Cardiac muscle cell (in vitro differentiated cells and primary cell): ENCODE results near the gene LYPD5. TPM values are rescaled to one million over a fixed set of nuclear protein-coding genes. Genes with fewer than 3 reads are reported as not detected.

Source experiments
- DNase-seq, 2 donors: peaks; one replicate each; pipeline versions ENCODE4 v3.0.0 to v3.0.0-alpha.2; 2010 to 2017; ENCODE audit warnings: low read depth in 1 of 2, low spot score in 1 of 2
- H3K27ac ChIP-seq: fragments of 200-600 bp; sonication (generic); 2 replicates; pipeline ENCODE4 v1.5.1; 2016
- H3K27me3 ChIP-seq: fragments of 200-600 bp; sonication (generic); 2 replicates; pipeline ENCODE4 v1.6.0; 2016; ENCODE audit warnings: control low read depth
- H3K36me3 ChIP-seq: fragments of 200-600 bp; sonication (generic); 2 replicates; pipeline ENCODE4 v1.5.1; 2016; ENCODE audit warnings: control low read depth
- H3K4me1 ChIP-seq: fragments of 200-600 bp; sonication (generic); 2 replicates; pipeline ENCODE4 v1.8.1; 2017; ENCODE audit warnings: low read depth, mild to moderate bottlenecking, mixed run types
- H3K4me3 ChIP-seq: fragments of 200-600 bp; sonication (generic); 2 replicates; pipeline ENCODE4 v1.5.1; 2016; ENCODE audit warnings: mild to moderate bottlenecking
- H3K9me3 ChIP-seq: fragments of 200-600 bp; sonication (generic); 2 replicates; pipeline ENCODE4 v1.5.1; 2017; ENCODE audit warnings: low read depth, mild to moderate bottlenecking, control low read depth
- CTCF ChIP-seq: IDR thresholded peaks from 2 replicates; pipeline ENCODE4 v1.5.1; 2012; ENCODE audit warnings: low read depth, mild to moderate bottlenecking, low read length
- polyA plus RNA-seq: library from polyadenylated mRNA; unstranded; fragments of >200 nt; fragmentation: Nextera tagmentation; extraction: Ambion mirVana; gene quantifications from 2 replicates; pipeline ENCODE4 v1.2.1, GENCODE V29; 2016
- total RNA-seq: library from RNA; depleted of rRNA; stranded (reverse); fragments of >200 nt; gene quantifications from 2 replicates; pipeline ENCODE4 v1.2.3, GENCODE V29; 2016

LYPD5 gene
- total and polyA plus RNA-seq, 2 experiments from 2014 or later, result 0.56 TPM; not detected in 1

- peak; percentile 66 to 73 for DNase-seq
Measured at GRCh38 chr19:43789029-43789428, 13.2 kb downstream of the LYPD5 start.

GRCh38 chr19:43786665-43787064 is 15.6 kb downstream of the LYPD5 start:
- H3K4me3 ChIP-seq, result no peak overlapping the region
- no peak for DNase-seq
- TF ChIP-seq CTCF, result no peak
- no peaks in the 10 kb centered on the region for H3K4me1 ChIP-seq
- no peak overlapping the region for H3K27ac ChIP-seq
- no peaks in the 10 kb centered on the region for H3K36me3 ChIP-seq
- H3K9me3 ChIP-seq, result no peaks in the 10 kb centered on the region
- H3K27me3 ChIP-seq, result peaks cover 2% of the 10 kb centered on the region

More at GRCh38 chr19:43789029-43789428, 13.2 kb downstream of the LYPD5 start:
- Histone ChIP-seq H3K36me3 (no peaks in the 10 kb centered on the region), H3K27ac (no peak overlapping the region), H3K9me3 (no peaks in the 10 kb centered on the region), H3K27me3 (peaks cover 12% of the 10 kb centered on the region), H3K4me1 (no peaks in the 10 kb centered on the region), H3K4me3 (no peak overlapping the region)
- no peak for TF ChIP-seq CTCF

GRCh38 chr19:43784981-43785808 is 17.1 kb downstream of the LYPD5 start:
- H3K9me3 ChIP-seq, result no peaks in the 10 kb centered on the region
- DNase-seq, result peak; percentile 72 to 75
- H3K27me3 ChIP-seq, result peaks cover 3% of the 10 kb centered on the region
- H3K4me3 ChIP-seq, result no peak overlapping the region
- no peaks in the 10 kb centered on the region for H3K36me3 ChIP-seq
- TF ChIP-seq CTCF, result peak; percentile 99
- H3K27ac ChIP-seq, result no peak overlapping the region
- H3K4me1 ChIP-seq, result no peaks in the 10 kb centered on the region

GRCh38 chr19:43784241-43784980 is 17.8 kb downstream of the LYPD5 start:
- H3K27ac ChIP-seq, result no peak overlapping the region
- no peaks in the 10 kb centered on the region for H3K36me3 ChIP-seq
- TF ChIP-seq CTCF, result no peak
- H3K4me1 ChIP-seq, result no peaks in the 10 kb centered on the region
- H3K4me3 ChIP-seq, result no peak overlapping the region
- no peaks in the 10 kb centered on the region for H3K9me3 ChIP-seq
- DNase-seq, result peak in 1 of 2 donors; percentile 72
- peaks cover 3% of the 10 kb centered on the region for H3K27me3 ChIP-seq

- no peak for DNase-seq
- Histone ChIP-seq H3K27ac (no peak overlapping the region), H3K27me3 (peaks cover 6% of the 10 kb centered on the region), H3K4me3 (no peak overlapping the region), H3K9me3 (no peaks in the 10 kb centered on the region), H3K4me1 (no peaks in the 10 kb centered on the region), H3K36me3 (no peaks in the 10 kb centered on the region)
- TF ChIP-seq CTCF, result no peak
Measured at GRCh38 chr19:43783636-43784035, 18.6 kb downstream of the LYPD5 start.
